HG03460 (cell line): ENCODE measurements around the gene GMCL2.

ENCODE experiments used
- ATAC-seq: cut with Tn5 transposase; IDR thresholded peaks from one replicate; pipeline ENCODE4 v1.9.1; 2021; ENCODE audit not compliant: unreplicated experiment

GMCL2 gene

DNA sequence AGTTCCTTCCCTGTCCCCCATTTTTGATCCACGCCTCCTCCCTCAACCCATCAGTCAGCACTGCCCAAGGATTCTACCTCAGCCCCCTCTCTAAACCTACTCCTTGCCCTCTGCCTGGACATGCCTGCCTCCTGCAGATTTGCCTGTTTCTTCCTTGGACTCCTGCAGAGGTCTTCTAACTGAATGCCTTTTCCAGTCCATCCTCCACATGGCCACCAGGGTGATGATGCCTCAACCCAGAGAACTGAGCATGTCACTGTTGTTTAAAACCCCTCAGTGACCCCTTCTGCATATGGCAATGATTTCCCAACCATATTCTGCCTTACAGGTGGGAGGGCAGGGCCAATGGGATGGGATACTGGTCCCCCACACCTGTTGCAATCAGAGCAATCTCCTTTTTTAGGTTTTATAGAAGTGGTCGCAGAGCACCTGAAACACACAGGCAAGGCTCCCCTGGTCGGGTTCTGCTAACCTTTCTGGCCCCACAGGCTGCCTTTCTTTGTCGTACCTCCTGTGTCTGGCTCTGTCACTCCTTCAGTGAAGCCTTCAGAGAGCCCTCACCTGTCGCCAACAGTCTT lies 36.1 kb upstream of the GMCL2 start:
- ATAC-seq, result no peak

GRCh38 chr5:178222292-178222691 lies 35.1 kb upstream of the GMCL2 start:
- no peak for ATAC-seq

DNA sequence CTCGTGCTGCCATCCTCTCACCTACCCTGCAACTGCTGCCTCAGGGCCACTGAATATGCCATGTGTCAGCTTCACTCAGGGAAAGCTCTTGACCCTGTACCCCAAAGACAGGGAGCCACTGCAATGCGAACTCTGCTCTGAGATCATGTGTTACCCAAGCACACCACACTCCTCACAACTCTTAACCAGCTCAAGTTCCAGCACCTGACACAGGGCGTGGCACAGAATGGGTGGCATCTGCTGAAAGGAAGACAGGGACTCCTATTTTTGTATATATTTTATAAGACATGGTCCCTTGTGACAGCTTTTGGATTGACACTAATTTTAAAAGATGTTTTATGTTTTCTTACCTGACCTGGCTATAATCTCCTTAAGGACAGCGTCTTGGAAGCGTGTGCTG lies 34.7 kb upstream of the GMCL2 start:
- no peak for ATAC-seq

- ATAC-seq, result no peak
Observed at GRCh38 chr5:178221282-178221681, 34.1 kb upstream of the GMCL2 start.

GRCh38 chr5:178218827-178219226 lies 31.7 kb upstream of the GMCL2 start:
- ATAC-seq, result no peak

DNA sequence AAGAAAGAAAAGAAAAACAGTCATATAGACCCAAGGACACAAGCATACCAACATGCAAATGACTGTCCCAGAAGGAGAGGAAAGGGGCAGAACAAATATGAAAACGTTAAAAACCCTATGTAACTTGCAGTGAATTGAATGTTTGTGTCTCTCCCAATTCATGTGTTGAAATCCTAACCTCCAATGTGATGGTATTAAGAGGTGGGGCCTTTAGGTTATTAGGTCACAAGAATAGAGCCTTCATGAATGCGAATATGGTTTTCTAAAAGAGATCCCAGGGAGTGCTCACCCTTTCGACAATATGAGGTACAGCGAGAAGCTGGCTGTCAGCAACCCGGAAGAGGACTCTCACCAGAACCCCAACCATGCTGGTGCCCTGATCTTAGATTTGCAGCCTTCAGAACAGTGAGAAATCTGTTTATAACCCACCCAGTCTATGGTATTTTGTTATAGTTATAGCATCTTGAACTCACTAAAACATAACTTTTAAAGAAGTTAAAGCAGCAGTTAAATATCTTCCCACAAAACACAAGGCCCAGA lies 31.1 kb upstream of the GMCL2 start:
- ATAC-seq, result no peak

- no peak for ATAC-seq
Observed at GRCh38 chr5:178216779-178217178, 29.6 kb upstream of the GMCL2 start.

DNA sequence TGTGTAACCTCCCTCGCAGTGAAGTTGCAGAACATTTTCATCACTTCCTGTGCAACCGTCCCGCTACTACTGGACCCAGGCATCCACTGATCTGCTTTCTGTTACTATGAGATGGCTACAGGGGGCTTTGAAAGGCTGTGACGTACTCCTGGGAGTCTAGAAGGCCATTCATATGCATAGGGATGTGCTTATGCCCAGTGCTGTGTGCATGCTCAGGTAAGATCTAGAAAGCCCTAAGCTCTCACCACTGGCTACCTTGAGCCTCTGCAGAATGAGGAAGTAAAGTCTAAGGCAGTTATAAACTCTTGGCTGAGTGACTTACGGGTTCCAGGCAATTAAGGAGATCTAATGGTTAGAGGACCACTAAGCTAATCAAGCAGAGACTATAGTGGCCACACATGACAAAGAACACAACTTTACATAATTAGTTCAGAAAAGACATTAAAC lies 28.9 kb upstream of the GMCL2 start:
- no peak for ATAC-seq

GRCh38 chr5:178215280-178216002 lies 28.3 kb upstream of the GMCL2 start:
- ATAC-seq, result no peak

DNA sequence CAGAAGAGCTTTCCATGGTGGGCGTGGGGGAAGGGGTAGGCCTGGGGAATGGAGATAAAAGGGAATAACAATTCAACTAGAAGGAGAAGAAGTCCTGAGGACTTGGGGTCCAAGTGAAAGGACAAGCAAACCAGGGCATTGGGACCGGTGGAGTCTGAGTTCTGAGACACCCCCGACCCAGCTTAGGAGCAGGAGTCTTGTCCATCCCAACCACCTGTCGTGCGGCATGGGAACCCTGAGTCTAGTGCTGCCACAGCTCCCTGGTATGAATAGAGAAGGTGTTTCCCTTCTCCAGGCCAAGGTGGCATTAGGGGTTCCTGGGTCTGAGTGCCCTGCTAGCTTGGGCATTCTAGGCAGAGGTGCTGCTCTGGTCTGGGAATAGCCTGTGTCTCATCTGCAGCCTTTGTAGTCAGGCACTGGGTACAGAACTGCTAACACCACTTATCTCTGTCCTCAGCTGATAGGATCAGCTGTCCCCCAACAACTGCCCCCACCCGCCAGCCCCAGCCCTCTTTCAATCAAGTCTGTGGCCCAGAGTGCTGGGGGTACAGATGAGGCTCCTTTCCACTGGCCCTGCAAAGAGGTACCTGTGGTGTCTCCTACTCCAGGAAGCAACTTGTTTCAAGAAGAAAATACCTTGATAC lies 27.1 kb upstream of the GMCL2 start:
- ATAC-seq, result no peak

GRCh38 chr5:178213748-178214151 lies 26.6 kb upstream of the GMCL2 start:
- ATAC-seq, result no peak

GRCh38 chr5:178213003-178213461 lies 25.9 kb upstream of the GMCL2 start:
- no peak for ATAC-seq

DNA sequence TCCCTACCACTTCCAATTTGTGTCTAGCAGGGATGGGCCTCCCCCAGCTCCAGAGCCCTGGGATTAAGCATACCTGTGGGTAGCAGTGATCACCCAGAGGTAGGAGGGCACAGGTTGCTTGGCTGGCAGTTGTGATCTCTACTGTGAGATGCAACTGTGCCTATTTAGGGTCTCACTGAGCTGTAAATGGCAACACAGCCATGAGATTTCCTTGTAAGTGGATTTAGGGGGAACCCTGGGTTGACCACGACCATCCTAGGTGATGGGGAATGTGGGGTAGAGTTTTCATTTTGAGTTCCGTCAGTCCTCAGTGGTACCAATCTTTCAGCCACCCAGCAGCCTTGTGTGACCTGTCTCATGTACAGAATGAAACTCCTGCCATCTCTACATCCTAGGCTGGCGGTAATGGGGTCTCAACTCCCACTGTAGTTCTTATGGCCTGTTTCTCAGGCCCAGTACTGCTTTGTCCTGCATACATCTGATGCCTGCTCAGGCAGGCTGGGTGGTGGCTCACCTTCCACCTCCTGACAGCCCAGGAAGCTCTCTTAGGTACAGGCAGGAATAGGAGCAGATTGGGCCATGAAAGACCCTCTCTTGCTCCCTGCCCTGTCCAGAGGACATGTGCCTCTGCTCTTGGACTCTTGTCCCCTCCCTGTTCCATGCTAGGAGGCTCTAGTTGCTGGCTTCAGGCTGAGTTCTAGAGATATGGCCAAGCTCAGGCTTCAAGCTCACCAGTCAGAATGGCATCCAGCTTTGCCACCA lies 25.3 kb upstream of the GMCL2 start:
- ATAC-seq, result no peak

- ATAC-seq, result no peak
Observed at GRCh38 chr5:178211095-178212048, 24.2 kb upstream of the GMCL2 start.

- no peak for ATAC-seq
Observed at GRCh38 chr5:178210686-178211085, 23.5 kb upstream of the GMCL2 start.

- no peak for ATAC-seq
Observed at GRCh38 chr5:178210073-178210535, 22.9 kb upstream of the GMCL2 start.

- no peak for ATAC-seq
Observed at GRCh38 chr5:178209334-178210072, 22.3 kb upstream of the GMCL2 start.

GRCh38 chr5:178208540-178209227 lies 21.5 kb upstream of the GMCL2 start:
- no peak for ATAC-seq

DNA sequence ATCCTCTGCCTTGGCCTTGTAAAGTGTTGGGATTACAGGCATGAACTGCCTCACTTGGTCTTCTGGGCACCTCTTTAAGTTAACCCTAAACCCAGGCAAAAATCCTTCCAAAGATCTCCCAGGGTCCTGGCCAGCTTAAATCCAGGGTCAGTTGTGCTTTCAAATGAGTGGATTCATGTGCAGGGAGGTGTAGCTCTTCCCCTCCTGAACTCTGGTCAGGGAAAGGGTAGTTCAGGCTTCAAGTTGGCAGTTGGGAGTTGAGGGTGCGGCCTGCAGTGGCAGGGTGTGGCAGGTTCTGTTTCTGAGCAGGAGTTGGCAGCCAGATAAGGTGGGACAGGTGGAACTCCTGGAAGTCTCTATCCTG lies 20.7 kb upstream of the GMCL2 start:
- no peak for ATAC-seq
